Loucy (cell line): ENCODE data around the gene SLC29A4.

Source experiments
- CTCF ChIP-seq: fragments of 200-600 bp; sonication (generic); conservative IDR thresholded peaks from 2 replicates; pipeline ENCODE4 v1.5.1; 2014; ENCODE audit warnings: mild to moderate bottlenecking, antibody characterized with exemption, low read length
- EZH2phosphoT487 ChIP-seq: fragments of 200-600 bp; IDR thresholded peaks from 2 replicates; pipeline ENCODE4 v1.6.1; 2018; ENCODE audit warnings: antibody characterized with exemption, mild to moderate bottlenecking, moderate library complexity, borderline replicate concordance

- TF ChIP-seq CTCF, result no peak
- TF ChIP-seq EZH2phosphoT487, result no peak
Measured at GRCh38 chr7:5243261-5243660, 39.5 kb upstream of the SLC29A4 start.
